Activated CD8-positive, alpha-beta memory T cell treated with anti-CD3 and anti-CD28 coated beads for 4 hours (primary cell): Measurements from ENCODE around the gene ST3GAL5.
"Not testable (repeated sequence)": the region's sequence is repeated elsewhere in the genome, so short reads cannot be mapped to it uniquely, and the experiment has no call there.

Experiments
- DNase-seq, 2 donors: peaks; one replicate each; pipeline ENCODE4 v3.0.0-alpha.2; 2020; ENCODE audit warnings: low read depth in 2 of 2

The ST3GAL5 gene

DNA sequence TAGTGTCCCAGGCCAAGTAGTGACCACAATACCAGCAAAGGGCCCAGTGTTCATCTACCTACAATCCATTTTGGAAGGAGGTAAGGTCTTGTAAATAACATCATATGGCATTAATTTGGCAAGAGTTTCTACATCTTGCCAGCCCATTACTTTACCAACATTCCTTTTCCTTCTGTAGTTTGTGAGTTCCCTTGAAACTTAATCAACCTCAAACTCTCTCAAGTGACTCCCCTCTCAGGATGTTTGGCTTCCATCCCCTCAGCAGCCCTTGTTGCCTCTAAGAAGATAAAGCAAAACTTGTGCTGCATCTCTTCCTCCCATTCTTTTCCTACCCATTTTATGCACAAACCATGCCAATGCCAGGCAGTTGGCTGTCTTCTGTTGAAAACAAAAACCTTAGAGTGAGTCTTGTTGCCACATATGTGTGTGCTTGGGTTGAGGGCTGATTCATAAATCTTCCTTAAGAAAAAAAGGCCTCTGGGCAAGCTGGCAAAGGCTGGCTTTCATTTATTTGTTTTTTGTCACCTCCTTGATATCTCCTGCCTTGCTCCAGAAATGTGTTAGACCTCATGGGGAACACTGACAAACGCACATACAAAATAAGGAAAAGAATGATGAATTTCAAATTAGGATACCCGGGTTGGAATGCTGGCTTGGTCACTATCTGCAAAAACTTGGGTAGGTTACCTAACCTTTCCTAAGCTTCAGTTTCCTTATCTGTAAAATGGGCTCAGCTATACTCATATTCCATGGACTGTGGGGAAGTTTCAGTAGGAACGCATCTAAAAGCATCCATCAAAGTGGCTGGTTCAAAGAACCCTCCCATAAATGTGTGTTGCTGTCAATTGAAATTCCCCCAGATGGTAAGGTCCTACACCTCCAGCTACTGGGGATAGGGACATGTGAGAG, 29.4 kb upstream of the ST3GAL5 start:
- DNase-seq: no peak

DNA sequence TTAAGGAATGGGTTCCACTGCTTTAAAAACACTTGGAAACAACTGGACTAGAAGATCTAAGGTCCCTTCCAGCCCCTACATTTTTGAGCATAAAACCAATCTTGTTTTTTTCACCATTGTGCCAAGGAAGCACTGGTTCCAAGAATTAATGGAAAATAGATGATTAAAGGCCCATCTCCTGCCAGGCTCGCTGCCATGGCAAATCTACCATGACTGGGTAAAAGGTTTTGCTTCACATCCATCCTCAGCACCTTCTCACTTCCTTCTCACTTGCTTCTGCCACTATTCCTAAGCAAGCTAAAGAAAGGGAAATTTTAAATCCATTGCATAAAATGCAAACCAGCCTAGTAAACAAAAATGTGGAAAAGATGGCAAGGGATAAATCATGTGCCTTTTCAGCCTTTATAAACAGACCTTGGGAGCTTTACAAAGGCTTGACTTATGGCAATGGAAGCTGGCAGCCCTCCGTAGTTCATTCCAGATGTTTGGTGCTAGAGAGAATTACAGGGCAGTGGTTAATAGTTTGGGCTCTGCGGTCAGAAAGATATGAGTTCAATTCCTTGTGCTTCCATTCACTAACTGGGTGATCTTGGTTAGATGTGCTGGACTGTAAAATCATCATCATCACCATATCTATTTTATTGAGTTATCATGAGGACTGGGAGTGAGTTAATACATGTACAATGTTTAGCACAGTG, 27.0 kb upstream of the ST3GAL5 start:
- DNase-seq: no peak

DNA sequence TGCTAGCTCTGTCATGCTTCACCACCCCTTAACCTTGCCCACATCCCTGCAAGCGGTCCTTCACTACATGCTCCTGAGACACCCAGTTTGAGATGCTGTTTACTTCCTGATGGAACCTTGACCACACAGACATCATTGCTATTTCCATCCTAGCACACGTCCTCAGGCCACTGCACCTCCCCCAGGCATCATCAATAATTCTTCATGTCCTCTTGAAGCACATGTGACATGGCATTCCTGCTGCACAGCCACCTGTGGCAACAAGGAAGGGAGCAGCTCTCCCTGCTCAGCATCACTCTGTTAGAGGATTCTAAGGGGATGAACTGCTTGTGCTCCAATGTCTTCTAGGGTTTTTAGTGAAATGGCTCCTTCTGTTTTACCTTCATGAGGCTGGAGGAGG, 26.1 kb upstream of the ST3GAL5 start:
- no peak for DNase-seq

DNA sequence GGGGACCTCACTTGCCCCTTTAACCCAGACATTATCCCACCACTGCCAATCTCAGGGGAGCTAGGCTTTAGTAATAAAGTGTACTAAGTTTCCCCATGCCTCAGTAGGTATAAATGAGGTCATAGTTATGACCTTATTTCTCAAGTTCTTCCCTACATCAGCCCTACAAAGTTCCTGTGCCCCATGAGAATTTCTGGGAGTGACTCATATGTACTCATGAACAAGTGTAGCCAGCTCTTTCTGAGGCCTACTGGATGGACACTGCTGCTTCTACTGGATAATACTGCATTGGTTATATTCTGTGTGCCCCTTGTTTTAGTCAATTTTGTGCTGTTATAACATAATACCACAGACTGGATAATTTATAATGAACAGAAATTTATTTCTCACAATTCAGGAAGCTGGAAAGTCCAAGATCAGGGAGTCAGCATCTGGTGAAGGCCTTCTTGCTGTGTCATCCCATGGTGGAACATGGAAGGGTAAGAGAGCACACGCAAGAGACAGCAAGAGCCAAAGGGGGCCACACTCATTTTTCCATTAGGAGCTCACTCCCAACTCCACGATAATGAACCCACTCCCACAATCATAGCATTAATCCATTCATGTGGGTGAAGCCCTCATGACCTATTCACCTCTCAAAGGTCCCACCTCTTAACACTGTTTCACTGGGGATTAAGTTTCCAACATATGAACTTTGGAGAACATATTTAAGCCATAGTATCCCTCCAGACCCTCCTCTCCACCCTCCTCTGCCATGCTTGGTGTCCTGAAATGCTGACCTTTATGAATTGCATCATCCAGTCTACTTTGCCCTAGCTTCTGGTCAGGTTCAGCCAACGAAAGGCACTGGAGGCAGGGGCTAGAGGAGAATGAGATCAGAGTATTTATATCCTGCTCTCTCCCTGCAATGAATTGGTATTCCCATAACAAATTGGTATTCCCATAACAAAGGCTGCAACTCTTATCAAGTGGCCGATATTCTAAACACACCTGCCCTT, 25.4 kb upstream of the ST3GAL5 start:
- DNase-seq: no peak

DNA sequence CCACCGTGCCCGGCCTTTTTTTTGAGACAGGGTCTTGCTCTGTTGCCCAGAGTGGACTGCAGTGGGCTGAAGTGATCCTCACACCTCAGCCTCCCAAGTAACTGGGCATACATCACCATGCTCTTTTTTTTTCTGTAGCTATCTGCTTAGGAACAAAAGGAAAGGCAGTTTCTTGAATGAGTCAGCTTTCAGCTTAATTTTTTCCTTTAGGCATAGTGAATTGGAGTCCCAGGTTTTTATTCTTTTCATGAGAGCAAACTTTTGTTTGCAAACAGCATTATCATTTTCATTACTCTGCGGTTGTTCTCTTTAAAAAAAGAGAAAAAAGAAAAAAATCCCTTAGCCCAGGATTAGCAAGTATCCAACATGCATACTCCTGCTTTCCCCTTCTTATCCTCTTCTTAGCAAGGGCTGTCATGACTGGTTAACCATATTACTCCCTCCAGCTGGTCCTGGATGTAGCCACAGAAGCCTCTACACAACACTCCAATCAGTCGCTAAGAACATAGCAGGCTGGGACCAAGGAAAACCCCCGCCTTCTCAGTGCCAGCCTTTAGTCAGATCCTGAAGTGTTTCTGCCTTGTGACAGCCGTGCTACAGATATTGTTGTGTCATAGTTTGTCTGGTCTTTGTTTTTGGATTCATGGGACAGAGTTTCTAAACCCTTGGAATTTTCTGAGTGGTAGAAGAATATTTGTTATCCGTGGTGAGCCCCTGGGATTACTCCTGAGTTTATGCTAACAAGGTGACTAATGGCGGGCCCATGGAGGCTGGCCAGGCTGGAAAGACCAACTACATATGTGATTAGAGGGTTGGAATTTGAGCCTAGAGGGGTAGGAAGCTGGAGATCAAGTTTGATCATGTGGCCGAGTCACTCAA, 23.3 kb upstream of the ST3GAL5 start:
- no peak for DNase-seq

DNA sequence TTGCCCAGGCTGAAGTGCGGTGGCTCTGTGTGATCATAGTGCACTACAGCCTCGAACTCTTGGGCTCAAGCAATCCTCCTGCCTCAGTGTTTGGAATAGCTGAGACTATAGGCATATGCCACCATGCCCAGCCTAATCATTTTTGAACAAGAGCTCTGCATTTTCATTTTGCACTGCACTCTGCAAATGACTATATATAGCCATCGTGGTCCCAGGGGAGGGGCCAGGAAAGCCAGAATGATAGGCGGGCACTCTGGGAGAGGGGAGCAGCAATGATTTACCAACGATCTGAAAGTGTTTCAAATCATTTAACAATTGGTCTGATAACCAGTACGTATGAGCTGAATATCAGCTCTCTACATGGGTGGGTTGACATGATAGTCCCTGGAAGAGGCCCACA, 22.3 kb upstream of the ST3GAL5 start:
- no peak for DNase-seq

DNA sequence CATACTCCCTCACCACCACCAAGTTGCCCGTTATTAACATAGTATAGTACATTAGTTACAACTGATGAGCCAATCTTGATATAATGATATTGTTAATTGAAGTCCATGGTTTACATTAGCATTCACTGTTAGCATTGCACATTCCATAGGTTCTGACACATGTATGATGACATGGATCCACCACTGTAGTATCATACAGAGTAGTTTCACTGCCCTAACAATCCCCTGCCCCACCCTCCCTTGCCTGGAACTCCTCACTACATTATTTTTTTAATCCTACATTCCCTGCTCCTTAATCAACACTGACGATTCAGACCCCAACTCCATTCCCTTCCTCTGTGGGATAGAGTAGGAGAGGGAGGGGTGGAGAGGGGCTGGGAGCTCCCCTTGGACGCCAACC, 20.2 kb upstream of the ST3GAL5 start:
- no peak for DNase-seq

DNA sequence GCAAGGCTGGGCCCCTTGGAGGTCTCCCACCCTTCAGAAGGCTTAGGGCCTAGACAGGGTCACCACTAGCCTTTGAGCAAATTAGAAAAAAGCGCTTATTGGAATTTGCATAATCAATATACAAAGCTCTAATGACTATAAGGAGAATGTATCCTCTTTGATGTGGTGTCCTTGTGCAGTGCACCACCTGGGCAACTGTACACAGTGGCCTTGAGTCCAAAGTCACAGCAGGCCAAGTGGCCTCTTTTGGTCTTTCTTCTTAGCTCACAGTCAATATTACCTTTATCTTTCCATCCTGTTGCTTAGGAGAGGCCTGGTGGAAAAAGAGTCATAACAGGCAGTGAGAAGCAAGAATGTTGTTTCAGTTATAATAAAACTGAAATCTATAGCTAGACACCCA, 19.7 kb upstream of the ST3GAL5 start:
- no peak for DNase-seq

DNA sequence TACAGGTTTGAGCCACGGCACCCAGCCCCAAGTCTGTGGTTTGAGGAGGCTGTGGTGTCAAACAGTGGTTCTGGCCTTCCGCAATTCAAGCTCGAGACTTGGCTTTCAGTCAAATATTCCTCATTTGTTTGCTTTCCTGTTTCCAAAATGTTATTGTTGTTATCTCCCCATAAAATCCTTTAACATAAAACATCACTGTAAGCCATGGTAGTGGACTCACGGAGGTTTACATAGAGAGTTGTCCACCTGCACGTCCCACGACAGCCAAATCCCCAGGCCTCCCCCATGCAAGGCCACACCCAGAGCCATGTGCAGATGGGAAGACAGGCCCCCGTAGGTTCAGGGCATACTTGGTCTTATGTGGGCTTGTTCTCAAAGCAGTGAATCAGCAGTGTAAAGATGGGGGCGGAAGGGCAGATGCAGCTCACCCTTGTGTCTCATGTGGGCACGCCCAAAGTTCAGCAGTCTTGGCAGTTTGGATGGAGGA, 18.9 kb upstream of the ST3GAL5 start:
- no peak for DNase-seq

DNA sequence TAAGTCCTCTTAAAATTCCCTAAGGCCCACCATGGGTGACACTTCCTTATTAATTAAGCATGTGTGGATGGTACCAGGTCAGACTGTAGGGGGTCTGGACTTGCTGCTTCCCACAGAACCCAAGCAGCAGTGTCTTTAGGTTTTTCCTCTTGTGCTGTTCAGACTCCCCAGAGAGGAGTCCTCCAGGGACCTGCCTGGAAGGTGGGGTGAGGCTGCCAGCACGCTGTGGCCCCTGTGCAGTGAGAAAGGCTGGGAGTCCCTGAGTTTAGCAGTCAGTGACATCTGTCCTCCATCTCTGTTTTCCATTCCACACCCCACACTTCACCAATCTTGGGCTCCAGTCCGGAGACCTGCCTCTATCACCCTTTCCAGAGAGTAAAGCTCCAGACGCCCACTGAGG, 18.0 kb upstream of the ST3GAL5 start:
- no peak for DNase-seq

DNA sequence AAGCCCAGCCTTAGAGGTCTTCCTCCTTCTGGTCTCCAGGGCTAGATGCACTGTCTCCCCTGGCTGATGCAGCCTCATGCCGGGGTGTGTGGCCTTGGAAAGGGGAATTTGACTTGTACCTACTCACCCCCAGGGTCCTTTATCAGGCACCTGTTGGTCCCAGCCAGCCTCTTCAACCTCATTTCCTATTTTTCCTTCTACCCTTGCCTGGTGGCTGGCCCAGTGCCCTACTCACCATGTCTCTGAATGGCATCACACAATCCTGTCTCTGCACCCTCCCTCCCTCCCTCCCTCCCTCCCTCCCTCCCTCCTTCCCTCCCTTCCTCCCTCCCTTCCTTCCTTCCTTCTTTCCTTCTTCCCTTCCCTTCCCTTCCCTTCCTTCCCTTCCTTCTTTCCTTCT, 17.1 kb upstream of the ST3GAL5 start:
- DNase-seq: no peak

DNA sequence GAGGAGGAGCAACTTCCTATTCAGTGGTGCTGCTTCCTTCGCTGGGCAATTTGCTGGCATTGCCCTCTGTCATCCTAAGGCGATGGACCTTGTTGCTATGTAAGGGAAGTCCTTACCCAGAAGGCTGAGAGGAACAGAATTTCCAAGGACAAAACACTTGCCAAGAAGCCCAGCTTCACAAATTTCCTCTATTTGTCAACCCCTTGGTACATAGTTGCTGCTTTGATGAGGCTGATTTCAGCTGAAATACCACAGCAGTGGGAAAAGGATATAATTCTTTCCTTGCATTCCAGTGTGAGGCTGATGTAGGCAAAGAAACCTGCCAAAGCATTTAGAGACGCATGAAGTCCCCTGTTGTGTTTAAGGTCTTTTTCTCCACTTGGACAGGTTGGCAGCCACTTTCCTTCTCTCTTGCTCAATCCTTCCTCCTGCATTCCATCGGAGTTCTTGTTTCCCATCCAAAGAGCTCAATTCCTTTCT, 16.4 kb upstream of the ST3GAL5 start:
- no peak for DNase-seq

DNA sequence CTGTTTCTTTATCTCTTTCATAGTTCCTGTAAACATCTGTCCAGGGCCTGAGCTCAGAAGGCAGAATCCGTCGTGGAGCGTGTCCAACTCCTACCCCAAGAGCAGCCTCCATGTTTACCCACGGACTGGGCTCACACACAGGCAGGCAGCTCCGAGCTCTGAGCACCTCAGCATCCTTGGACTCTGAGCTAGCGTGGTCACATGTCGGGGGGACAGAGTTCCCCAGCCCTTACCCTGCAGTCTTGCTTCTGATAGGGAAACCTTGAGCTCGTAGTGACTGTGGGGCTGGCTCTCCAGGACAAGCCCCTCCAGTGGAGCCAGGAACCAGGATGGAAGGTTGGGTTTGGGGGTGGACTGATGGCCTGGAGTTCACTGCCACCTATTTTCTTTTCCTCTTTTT, 15.1 kb upstream of the ST3GAL5 start:
- DNase-seq: no peak

DNA sequence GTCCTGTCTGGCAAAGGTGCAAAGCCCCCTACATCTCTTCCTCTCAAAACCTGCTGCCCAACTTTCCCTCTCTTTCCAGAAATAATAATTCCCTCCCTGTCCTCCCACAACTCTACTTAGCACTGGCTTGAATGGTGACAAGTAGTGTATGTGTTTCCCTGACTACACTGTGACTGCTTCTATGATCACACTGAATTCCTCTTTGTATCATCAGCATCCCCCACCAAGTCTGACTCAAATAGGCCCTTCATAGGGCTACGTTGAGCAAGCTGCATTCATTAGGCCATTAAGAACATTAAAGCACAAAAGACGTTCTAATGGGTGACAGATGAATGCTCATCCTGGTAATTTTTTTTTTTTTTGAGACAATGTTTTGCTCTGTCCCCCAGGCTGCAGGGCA, 13.7 kb upstream of the ST3GAL5 start:
- no peak for DNase-seq

DNA sequence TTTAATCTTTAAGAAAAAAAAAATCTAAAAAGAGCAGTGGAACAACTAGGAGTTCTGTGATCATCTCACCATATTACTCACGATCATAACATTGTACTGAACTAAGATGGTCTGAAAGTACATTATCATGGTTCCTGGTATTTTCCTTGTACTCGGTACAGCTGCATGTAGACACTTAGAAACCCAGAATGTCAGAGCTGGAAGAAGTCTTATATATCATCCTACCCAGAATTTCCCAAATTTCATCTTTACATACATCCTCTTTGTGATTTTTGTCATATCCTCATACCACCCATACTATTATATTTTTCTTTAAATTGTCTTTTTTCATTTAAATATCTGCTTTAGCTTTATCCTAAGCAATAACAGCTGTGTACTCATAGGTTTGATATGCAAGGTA, 12.4 kb upstream of the ST3GAL5 start:
- no peak for DNase-seq

DNA sequence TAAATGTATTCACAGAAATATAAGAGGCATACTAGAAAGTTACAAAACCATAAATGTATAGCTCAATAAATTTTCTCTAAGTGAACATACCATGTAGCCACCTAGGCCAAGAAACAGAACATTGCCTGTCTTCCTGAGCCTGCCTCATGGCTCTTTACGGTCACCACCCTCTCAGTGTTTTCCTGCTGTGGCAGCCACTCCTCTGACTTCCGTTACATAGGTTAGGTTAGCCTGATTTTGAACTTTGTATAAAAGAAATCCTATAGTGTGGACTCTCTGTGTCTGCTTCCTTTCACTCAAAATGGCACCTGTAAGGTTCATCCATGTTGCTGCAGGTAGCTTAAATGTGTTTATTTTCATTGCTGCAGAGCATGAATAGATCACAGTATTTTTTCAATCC, 11.6 kb upstream of the ST3GAL5 start:
- no peak for DNase-seq

DNA sequence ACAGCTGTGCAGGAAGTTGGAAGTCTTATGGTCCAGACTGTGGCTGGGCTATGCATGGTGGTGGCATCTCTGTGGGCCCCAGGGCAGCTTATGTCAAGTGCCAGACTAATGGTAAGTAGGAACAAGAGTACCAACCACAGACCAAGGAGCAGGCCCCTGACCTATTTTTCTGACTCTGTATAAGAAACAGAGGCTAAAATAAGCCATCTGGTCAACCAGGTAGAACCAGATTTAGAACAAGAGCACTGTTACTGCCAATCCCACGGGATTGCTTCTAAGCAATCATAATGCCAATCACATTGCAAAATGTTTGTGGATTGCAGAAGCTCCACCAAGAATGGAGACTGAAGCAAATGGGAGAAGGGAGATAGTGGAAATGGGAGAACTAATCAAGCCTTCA, 11.1 kb upstream of the ST3GAL5 start:
- DNase-seq: no peak

DNA sequence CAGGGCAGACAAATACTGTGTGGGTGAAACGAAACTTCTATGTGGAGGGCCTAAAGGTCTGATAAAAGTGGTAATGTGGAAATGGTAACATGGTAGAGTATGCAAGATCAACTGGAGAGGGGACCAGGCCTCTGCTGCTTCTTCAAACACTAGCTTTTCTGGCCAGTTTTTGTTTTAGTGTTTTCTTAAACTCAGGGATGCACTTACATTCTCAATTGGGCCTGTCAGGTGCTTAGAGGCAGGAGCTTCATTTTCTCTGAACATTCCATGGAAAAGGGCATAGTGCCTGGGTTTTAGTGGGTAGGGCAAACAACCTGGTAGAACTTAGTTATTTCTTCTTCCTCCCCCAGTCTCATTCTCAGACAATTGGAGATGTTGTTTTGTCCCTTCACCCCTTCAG, 10.5 kb upstream of the ST3GAL5 start:
- DNase-seq: no peak

DNA sequence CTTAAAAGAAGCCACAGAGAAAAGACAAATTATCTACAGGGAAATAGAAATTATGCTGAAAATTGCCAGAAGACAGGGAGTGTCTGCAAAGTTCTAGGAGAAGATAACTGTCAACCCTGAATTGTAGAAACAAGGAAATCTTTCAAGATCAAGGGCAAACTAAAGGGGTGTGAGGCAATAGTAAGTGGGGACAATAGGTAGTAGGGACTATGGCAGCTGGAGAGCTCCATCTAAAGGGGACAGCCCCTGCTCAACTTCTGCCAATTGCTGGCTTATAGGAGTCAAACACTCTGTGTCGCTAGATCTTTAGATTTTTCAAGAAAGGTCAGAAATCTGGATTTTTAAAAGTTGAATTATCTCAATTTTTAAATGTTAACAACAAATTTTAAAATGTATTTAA, 10.1 kb upstream of the ST3GAL5 start:
- no peak for DNase-seq

DNA sequence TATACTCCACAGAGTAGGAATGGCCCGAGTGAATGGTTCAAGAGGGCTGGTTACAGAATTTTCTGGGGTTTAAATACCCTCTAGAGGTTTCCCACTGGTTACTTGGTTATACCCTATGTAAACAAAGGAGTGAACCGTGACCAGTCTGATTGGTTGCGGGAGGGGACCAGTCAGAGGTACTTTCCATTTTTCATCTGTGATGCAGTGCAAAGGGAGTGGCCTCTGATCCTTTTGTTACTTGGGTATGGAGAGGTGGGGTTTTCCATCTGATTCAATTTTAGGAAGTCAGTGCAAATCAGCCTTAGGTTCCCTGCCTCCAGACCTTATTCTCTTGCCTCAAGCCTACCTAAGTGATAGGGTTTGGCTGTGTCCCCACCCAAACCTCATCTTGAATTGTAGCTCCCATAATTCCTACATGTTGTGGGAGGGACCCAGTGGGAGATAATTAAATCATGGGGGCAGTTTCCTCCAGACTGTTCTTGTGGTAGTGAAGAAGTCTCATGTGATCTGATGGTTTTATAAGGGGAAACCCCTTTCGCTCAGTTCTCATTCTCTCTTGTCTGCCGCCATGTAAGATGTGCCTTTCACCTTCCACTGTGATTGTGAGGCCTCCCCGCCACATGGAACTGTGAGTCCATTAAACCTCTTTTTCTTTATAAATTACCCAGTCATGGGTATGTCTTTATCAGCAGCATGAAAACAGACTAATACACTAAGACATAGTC, 5.9 kb upstream of the ST3GAL5 start:
- DNase-seq: not testable (repeated sequence)
